OCI-LY1 (cell line): ENCODE measurements around the gene PIP4K2C.

Experiments used
- EZH2 ChIP-seq: fragments of 200-600 bp; sonication (generic), shearing (Covaris generic); IDR thresholded peaks from 2 replicates; pipeline ENCODE4 v1.8.0; 2017; ENCODE audit warnings: borderline replicate concordance, mixed run types, mild to moderate bottlenecking, antibody characterized with exemption, low read length, moderate library complexity, mixed read lengths
- TF ChIP-seq, protein P1 (sequence below): fragments of 200-600 bp; sonication (generic), shearing (Covaris generic); IDR thresholded peaks from 2 replicates; pipeline ENCODE4 v1.5.1; 2017; ENCODE audit warnings: mild to moderate bottlenecking, antibody characterized with exemption, low read length, moderate library complexity, mixed read lengths

GRCh38 chr12:57543581-57543980 is 47.4 kb upstream of the PIP4K2C start:
- TF ChIP-seq, protein P1, sequence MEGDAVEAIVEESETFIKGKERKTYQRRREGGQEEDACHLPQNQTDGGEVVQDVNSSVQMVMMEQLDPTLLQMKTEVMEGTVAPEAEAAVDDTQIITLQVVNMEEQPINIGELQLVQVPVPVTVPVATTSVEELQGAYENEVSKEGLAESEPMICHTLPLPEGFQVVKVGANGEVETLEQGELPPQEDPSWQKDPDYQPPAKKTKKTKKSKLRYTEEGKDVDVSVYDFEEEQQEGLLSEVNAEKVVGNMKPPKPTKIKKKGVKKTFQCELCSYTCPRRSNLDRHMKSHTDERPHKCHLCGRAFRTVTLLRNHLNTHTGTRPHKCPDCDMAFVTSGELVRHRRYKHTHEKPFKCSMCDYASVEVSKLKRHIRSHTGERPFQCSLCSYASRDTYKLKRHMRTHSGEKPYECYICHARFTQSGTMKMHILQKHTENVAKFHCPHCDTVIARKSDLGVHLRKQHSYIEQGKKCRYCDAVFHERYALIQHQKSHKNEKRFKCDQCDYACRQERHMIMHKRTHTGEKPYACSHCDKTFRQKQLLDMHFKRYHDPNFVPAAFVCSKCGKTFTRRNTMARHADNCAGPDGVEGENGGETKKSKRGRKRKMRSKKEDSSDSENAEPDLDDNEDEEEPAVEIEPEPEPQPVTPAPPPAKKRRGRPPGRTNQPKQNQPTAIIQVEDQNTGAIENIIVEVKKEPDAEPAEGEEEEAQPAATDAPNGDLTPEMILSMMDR = no peak
- no peak for TF ChIP-seq EZH2
